ENCODE results near the gene SLC34A3.

The SLC34A3 gene

DNA sequence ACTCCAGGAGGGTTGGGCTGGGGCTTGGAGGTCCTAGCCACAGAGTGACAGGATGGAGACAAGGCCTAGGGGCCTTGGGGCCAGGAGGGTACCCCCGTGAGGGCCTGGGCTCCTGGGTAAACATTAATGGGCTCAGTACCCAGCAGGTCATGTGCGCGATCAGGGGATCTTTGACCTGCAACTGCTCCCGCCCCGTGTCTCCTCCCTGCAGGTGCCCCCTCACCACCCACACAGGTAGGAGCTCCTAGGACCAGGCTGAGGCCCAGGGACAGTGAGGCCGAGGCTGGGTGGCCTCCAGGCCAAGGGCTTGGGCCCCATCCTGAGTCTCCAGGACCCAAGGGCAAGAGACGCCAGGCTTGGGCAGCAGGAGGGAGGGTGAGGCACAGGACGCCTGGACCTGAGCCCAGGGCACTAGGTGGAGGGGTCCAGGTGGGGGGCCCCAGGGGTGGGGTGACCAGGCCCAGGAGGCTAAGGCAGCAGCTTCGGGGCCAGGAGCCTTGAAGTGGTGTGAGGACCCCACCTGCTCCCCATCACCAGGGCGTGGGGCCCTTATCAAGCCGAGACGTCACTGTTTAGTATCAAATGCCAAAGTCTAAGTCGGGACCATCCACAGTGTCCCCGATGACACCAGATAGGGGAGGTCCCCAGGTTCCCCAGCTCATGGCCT, at the start of gene SLC34A3:
Gene SLC34A3, plus strand, starts transcription at position 197 of the 667 bp plus-strand sequence. CDS start 802 bp downstream, outside the sequence.
- no peak for DNase-seq (ENCODE audit: low read depth)

DNA sequence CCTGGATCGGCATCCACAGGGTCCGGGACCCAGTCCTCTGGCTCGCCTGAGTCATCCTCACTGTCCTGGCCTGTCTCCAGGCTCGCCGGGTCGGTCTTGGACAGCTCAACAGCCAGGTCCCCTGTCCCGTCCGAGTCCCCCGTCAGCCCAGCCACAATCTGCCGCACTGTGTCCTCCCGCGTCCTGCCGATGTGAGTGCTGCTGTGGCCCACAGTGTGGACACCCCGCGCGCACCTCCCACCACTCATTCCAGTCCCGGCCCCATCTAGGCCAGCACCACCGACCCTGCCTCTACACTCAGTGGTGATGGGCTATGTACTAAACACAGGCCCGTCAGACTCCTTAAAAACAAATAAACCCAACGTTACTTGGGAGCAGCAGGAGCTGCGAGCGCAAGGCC, 49.0 kb upstream of the SLC34A3 start:
- no peak for DNase-seq (ENCODE audit: low read depth)

DNA sequence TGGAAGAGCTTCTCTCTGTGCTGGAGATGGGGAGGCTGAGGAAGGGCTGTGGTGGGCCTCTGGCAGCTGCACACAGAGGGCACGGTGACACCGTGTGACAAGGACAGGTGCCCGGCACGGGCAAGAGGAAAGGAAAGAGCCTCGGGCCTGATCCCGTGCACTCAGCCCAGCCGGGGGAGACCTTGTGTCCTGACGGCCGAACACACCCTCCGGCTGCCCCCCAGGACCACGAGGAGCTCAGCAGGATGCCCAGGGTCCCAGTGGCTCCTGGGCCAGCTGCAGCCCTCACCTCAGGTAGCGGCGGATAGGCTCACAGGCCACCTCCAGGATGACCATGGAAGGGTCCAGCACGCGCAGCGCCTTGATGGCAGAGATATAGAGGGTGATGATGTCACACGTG, 47.9 kb upstream of the SLC34A3 start:
- DNase-seq (ENCODE audit: low read depth) = no peak

DNA sequence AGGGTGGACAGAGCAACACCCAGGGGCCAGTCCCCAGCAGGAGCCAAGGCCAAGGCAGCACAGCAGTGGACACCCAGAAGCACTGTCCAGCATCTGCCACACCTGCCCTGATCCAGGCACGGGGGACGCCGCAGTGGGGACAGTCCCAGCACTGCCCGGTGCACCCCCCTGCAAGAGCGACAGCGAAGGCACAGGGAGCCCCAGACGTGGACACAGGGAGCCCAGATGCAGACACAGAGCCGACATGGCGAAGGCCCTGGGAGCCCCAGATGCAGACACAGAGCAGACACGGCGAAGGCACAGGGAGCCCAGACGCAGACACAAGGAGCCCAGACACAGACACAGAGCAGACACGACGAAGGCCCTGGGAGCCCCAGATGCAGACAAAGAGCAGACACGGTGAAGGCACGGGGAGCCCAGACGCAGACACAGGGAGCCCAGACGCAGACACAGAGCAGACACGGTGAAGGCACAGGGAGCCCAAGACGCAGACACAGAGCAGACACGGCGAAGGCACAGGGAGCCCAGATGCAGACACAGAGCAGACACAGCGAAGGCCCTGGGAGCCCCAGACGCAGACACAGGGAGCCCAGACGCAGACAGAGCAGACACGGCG, 46.6 kb upstream of the SLC34A3 start:
- DNase-seq (ENCODE audit: low read depth) = no peak

DNA sequence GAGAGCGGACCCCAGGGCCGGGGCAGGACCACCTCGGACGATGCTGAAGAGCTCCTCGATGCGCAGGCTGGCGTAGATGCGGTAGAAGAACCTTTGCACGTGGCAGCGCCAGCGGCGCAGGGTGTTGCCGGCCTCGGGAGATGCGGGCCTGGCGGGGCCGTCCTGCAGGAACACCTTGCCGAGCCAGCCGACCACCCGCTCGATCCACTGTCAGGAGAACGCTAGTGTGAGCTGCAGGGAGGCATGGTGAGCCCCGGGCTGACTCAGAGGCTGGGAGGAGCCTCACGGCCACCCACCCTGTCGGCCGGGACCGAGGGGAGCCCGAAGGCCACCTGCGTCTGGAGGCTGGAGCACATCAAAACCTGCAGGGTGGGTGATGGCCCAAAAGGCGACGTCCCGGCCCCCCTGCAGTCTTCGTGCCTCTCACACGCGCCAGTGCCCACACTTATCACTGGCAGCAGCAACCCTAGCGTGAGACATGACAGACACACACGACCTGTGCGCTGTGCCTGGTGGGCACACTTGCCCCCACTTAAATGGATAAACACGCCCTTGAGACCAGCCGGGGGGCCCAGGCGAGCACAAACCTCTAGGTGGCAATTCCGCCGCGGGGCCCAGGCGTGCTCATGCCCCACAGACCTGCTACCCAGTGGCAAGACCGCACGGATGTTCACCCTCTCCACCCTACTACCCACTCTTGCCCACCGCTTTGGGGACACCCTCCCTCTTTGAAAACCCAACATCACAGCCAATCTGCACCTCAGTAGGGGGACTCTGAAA, 45.6 kb upstream of the SLC34A3 start:
- no peak for DNase-seq (ENCODE audit: low read depth)

DNA sequence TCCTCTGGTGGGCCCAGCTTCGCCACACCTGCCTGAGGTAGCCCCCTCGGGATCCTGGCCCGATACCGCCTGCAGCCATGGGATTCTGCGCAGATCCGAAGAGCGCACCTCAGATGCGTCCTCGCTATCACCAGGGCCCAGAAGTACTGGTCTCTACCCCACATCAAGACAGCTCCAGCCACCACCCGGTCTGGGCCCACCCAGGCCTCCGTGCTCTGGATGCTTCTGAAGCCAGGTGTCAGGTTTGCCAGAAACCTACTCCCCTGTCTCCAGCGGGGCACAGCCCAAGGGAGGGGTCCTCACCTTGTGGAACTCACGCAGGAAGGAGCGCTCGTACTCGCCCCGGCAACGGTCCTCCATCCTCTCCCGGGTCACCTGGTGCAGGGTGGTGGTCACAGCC, 44.8 kb upstream of the SLC34A3 start:
- no peak for DNase-seq (ENCODE audit: low read depth)

DNA sequence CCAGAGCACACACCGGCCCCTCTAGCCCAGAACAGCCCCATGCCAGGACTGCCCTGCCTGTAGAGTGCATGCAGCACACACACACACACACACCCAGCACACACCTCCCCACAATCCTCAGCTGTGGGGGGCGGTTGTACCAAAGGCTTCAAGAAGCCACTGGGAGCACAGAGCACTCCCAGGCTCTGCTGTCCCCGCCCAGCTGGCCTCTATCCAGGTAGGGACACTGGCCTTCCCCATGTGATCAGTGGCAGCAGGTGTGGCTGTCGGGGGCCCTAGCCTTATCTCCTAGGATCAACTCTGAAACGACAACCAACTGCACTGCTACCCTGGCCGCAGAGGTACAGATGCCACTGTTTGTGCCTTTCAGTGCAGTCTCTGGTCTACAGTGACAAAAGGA, 44.3 kb upstream of the SLC34A3 start:
- no peak for DNase-seq (ENCODE audit: low read depth)

DNA sequence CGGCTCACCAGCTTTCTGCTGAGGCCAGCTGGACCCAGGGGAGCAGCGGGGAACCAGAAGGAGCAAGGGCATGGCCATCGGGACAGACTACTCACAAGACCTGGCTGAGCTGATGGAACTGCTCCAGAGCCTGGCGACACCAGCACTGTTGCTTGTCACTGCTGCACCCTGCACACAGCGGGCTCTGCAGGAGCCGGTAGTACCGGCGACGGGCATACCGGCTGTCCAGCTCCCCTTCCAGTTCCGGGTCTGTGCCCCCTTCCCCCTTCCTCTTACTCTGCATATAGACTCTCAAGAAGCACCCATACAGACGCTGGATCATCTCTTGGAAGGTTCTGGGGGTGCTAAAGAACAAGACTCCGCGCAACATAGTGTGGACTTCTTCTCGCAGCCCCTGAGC, 43.3 kb upstream of the SLC34A3 start:
- no peak for DNase-seq (ENCODE audit: low read depth)

DNA sequence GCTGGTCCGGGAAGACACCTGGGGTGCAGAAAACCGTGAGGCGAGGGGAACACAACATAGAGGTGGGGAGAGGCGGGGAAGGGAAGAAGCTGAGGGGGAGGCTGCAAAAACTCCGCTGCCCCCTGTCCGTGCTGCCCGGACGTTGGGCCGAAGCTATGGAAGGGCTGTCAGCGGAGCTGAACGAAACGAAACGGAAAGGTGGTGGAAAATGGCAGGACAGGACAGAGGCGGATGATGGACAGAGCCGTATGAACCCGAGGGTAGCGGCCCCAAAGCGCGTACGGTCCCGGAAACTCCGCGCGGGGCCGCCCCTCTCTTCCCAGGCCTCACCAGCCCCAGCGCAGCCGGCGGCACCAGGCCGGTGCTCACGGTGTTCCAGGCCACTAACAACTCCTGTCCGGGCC, 42.6 kb upstream of the SLC34A3 start:
- no peak for DNase-seq (ENCODE audit: low read depth)

DNA sequence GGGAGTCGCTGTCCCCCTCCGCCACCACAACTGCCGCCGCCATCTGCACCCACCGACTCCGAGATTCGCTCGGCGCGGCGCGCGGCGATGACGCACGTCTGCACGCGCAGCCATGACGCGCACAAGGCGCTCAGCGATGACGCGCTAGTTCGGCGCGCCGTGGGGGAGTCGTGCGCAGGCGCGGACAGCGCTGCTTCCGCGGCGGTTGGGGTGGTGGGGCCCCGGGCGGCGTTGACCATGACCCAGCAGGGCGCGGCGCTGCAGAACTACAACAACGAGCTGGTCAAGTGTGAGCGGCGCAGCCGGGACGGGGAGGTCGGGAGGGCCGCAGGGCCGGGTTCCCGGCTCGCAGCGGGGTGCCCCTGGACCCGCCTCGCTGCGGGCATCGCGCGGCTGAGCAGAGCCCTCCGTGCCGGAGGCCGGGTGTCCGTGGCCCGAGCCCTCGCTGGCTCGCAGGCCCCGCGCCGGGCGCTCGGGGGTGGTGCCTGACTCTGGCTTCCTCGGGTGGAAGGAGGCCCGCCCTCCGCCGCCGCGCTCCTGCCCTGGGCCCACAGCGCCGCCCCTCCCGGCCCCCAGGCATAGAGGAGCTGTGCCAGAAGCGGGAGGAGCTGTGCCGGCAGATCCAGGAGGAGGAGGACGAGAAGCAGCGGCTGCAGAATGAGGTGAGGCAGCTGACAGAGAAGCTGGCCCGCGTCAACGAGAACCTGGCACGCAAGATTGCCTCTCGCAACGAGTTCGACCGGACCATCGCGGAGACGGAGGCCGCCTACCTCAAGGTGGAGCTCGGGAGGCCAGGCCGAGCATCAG, 42.0 kb upstream of the SLC34A3 start, which contains the start of the genes ANAPC2 and SSNA1:
Gene ANAPC2, minus strand, starts transcription at position 71 of the 807 bp plus-strand sequence. Its CDS starts 28 bp downstream, at position 43.
Gene SSNA1, plus strand, starts transcription at position 187 of the 807 bp plus-strand sequence. Its CDS starts 51 bp downstream, at position 238.
- DNase-seq (ENCODE audit: low read depth) = peak; percentile 93

DNA sequence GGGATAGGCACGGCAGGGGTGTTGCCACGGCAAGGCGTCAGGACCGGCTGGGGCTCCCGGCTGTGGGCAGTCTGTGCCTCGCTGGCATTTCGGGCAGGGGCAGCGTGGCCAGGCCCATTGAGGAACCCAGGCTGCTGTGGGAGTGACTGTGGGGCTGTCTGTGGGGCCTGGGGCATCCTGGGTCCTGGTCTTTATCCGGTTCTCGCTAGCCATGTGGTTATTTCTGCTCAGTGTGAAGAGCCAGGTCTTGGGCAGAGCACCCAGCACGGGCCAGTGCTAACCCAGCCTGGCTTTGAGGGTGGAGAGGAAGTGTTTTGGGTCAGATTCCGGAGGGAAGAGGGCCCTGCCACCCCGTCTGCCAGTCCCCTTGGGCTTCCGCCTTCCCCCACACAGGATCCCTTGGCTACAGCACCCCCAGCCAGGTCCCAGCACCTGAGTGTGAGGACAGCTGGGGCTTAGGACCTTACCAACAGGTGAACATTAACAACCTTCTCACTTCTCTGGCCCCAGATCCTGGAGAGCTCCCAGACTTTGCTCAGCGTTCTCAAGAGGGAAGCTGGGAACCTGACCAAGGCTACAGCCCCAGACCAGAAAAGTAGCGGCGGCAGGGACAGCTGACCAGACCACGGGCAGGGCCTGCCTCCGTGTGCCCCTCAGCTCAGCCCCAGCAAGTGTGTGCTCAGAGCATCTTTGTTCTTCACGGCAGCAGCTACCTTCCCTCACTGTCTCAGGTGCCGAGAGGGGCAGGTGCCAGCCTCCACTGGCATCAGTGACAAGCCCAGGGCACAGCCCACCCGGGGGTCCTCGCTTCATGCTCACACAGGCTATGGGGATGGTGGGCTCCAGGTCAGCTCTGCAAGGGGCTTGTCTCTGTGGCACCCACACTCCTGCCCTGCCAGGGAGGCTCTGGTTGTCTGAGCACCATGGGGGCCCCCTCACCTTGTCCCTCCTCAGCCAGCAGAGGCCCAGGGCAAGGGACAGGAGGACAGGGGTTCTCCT, 41.1 kb upstream of the SLC34A3 start:
- no peak for DNase-seq (ENCODE audit: low read depth)

DNA sequence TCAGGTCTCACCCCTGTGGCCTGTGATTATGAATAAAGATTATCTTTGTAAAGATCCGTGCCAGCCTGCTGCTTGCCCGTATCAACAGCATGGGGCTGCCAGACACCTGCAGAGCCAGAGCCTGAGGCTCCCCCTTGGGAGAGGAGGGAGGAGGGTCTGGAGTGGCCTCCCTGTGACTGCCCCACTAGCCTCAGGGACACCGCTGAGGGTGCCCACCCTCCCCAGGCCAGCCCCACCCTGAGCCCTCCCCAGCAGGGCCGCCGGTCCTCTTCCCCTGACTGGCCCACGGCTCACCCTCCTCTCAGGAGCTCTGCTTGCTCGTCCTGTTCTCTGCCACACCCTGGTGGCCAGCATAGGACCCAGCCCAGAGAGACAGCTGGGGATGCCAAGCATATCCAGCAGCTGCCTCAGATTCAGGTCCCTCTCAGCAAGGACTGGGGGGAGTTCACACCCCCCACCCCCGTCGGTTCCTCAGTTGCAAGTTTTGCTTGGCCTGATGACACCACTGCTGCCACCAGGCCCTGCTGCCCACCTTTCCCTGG, 40.3 kb upstream of the SLC34A3 start:
- DNase-seq (ENCODE audit: low read depth) = no peak

DNA sequence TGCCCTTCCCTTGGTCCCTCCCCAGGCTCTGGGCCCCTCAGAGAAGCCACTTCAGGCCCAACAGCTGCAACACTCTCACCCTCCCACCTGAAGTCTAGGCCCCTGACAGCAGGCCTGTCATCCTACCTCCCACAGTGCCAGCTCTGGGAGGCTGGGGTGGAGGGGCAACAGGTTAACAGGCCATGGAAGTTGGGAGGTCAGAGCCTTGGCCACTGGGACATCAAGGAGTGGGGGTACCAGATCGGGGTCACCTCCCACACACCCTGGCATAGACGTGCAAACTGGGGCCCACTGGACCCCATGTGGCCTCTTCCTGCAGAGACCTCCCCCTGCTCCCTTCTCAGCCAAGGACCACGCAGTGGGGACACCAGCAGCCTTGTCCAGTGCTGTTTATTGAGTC, 39.5 kb upstream of the SLC34A3 start:
- DNase-seq (ENCODE audit: low read depth) = no peak

DNA sequence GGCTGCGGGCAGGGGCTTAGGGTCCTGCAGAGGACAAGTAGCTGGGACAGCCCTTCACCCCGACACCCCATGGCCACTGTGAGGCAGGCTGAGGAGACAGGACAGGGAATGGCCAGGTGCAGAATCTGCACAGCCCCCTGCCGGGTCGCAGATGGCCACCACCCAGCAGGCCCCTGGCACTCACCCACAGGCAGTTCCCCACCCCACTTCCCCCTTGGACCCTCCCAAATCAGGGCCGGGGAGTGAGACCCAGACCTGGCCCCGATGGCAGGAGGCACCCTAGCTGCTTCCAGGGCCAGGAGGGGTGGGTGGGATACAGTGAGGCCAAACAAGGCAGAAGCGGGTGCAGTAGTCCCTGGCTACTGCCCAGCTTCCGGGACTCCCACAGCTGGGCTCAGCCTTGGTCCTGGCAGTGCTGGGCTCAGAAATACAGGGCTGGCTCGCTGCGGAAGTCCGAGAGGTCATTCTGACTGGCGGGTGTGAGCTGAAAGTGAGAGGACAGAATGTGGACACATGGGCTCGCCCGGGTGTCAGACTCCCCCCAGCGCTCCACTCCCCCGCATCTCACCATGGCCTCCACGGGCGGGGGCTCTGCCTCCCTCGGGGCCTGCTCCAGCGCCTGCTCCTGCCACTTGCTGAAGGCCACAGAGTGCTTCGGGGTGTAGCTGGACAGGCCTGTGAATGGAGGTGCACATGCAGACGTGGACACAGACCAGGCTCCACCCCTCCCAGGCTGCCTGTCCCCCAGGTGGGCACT, 38.8 kb upstream of the SLC34A3 start:
- no peak for DNase-seq (ENCODE audit: low read depth)

DNA sequence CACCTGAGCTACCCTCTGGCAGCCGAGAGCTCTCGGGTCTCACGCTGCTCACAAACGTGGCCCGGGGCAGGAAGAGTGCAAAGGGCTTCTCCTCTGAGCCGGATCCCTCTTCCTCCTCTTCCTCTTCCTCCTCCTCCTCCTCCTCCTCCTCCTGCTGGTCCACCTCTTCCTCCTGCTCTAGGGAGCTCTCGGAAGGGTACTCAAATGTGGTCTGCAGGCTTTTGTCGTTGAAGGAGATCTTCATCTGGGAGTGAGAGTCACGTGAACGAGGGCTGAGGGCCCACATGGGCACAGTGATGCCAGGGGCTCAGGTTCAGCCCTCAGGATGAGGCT, 38.3 kb upstream of the SLC34A3 start:
- no peak for DNase-seq (ENCODE audit: low read depth)

DNA sequence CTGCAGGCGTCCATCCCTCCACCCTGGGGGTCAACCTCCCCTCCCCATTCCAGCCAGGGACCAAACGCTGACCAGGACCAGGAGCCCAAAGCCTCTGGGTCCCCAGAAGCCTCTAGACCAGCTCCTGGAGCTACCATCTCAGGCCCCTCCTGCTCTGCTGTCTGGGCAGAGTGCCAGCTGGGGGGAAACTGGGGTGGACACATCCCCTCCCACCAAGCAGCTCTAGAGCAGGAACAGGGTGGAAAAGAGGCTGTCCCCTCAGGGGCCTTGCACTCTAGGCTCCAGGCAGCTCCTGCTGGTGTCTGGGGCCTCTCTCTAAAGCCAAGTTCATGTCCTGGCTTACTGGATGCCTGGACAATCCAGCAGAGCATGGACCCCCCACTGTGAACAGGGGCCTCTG, 37.8 kb upstream of the SLC34A3 start:
- DNase-seq (ENCODE audit: low read depth) = no peak

DNA sequence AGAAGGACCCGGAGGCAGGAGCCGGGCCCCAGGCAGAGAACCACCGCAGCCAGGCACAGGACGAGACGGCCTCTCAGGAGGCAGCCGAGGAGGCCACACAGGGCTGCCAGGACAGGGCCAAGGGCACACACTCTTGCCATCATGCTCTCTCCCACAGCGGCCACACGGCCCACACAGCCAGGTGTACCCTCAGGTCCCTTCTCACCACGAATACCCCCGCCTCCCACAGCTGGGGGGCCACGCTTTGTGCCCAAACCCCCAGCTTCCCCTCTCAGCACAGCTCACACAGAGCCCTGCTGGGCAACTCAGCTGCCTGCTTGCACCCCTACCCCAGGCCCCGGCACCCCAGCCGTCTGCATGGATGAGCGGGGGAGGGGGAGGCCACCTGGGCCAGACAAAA, 36.9 kb upstream of the SLC34A3 start:
- no peak for DNase-seq (ENCODE audit: low read depth)

DNA sequence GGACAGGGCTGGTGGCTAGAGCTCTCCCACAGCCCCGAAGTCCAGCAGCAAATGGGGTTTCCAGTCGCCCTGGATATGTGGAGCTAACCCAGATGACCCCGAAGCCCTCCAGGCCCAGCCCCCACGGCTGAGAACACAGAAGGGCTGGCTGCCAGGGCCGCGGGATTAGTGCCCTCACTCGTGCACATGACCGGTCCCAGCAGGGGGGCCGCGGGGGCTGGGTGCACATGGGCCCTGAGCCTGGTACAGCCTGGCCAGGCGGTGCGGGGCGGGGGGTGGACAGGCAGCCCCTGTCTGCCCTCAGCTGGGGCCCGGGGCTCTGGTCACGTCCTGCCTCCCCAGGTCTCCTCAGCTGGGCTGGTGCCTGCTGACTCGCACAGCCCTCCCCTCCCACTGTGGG, 36.3 kb upstream of the SLC34A3 start:
- DNase-seq (ENCODE audit: low read depth) = no peak

DNA sequence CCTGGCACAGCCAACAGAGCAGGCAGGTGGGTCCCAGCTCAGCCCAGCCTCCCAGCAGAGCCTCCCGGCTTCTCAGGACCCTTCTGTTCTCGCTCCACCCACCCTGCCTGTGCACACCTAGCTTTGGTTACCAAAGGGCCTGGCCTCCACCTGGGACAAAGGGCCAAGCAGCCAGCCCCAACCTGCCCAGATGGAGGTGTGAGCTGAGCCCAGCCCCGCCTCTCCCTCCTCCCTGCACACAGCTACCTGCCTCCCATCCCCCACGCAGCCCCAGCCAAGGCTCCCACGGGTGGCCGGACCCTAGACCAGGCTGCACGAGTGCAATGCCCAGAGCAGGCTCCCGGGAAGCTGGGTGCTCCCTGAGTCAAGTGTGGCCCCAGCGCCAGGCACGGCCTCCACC, 35.8 kb upstream of the SLC34A3 start:
- DNase-seq (ENCODE audit: low read depth) = no peak
